NCI-H146 (cell line): ENCODE results near the gene S100A7A.
"Not testable (repeated sequence)": the region's sequence is repeated elsewhere in the genome, so short reads cannot be mapped to it uniquely, and the experiment has no call there.

Source experiments
- DNase-seq: peaks from one replicate; lab custom pipeline; 2025; lab: John Stamatoyannopoulos, UW

S100A7A gene

DNA sequence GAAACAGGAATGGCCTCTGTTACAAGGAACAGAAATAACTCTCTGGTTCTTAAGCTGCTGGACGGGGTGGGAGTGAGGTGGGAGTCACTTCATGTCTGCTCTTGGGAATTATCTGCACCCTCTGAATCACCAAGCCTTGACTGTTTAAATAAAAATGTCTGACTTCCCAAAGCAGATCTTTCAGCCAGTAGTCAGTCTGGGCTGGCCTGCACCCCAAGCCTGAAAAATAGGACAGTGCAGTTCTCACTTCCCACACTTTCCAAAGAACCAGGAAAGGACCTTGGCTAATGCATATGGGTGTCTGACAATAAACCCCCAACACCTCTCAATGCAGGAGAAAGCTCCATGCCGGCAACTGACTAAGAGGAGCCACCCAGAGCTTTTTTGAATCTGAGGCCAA, 43.3 kb downstream of the S100A7A start:
- no peak for DNase-seq

DNA sequence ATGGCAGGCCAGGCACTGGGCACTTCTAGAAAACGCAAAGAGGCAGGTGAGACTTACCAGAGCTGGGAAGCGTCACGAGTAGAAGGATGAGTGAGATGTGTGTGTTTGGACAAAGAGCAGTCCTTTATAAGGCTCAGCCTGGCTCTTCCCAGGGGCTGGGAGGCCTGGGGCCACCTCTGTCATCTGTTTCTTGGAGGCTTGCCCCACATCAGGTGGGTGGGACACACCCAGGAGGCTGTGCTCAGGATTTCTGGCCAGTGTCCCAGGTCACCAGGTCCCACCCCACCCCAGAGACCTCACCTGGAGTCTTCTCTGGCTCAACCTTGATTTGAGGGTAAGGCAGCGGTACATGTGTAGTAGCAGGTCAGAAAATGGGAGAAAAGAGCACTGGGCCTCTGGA, 44.2 kb downstream of the S100A7A start, which contains the start of gene S100A7:
Gene S100A7 (minus strand): TSS at position 101 of the 400 bp plus-strand sequence. CDS start 1,638 bp downstream, outside the sequence.
- no peak for DNase-seq

DNA sequence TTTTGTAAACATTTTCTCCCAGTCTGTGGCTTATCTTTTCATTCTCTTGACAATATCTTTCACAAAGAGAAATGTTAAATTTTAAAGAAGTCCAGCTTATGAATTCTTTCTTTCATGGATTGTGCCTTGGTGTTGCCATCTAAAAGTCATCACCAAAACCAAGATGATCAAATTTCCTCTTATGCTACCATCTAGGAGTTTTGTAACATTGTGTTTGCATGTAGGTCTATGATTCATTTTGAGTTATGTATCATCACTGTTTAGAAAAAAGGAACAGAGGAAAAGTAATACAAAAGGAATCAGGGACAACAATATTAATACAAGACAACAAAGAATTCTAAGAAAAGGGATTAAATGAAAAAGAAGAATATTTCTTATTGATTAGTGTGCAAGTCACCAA, 46.4 kb downstream of the S100A7A start:
- DNase-seq, result not testable (repeated sequence)

DNA sequence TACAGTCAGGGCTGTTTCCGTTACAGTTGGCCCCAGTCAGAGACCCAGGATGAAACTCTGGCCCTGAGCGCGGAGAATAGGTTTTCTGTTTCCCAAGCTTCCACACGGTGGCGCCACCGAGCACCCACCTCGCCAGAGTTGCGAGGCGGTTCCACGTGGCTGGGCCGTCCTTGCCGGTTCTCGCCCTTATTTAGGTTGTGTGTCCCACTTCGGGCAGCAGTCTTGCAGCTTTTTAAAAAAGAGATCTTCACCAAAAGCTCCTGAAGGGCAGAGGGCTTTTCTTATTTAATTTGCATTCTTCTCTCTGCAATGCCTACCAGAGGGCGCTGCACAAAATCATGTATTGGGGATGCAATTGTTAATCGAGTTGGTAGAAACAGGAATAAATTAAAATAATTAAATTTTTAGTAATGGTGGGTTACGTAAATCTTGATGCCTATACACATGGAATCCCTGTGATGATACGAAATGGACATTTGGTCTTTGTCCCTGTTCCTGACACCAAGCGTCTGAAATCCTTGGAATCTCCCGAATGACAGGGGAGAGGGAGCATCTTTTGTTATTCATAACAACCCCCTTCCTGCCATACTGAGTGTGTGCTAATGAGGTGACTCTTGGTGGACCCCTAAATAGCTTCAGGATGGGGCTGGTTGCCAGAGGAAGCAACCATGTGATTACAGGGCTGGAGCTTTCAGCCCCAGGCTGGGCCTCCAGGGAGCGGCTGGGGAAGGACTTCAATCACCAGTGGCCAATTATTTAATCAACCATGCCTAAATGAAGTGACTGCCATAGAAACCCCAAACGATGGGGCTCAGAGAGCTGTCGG, 49.7 kb downstream of the S100A7A start:
- no peak for DNase-seq

DNA sequence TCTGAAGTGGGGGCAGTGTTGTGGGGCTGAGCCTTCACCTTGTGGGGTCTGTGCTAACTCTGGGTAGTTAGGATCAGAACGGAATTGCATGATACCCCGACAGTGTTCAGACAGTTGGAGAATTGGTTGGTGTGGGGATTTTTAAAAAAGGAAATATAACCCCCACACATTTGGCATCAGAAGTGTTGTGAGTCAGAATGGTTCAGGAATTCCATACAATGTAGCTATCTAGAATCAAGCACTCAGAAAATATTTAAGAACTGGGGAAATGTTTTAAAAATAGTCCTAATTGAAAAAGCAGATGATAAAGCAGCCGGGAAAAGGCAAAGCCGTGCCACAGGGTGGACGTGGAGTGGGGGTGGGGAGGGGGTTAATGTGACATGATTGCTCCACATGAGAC, 50.6 kb downstream of the S100A7A start:
- no peak for DNase-seq

DNA sequence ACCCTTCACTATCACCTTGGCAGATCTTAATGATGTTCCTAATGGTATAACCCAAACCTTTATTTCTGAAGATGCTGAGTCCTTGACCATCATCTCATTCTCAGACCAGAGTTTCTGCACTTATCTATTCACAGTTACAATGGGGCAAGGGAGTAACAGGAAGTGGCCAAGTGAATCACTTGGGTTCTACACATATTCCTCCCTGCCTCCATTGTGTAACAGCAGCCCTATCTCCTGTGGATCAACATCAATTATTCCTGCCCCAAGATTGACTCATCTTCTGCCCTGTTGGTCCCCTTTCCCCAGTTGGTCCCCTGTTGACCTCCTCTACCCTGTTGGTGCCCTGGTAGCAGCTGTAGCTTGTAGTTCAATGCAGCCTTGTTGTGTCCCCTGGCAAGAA, 54.4 kb downstream of the S100A7A start:
- no peak for DNase-seq
